ENCODE measurements around the gene APPBP2. TPM values are rescaled to one million over a fixed set of nuclear protein-coding genes. Genes with fewer than 3 reads are reported as not detected.

APPBP2 gene
- total and polyA plus RNA-seq, 2 of the 8 experiments (the other 6 are each of a cell fraction or from before 2014, with no cell fraction given), result 3.3 to 18.0 TPM

DNA sequence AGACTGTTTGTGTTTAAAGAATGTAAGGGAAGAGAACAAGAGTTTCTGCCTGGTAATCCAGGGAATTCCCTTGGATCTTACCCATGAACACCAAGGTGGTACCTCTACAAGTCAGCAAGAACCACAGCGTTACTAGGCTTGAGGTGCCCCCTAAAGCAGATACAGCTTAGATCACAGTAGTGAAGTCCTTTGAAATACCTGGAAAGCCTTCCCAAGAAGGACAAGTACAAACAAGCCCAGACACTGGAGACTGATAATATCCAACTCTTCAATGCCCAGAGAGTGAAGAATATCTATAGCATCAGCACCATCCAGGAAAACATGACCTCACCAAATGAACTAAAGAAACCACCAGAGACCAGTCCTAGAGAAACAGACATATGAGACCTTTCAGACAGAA lies 3.8 kb upstream of the APPBP2 start:
- H3K36me3 ChIP-seq (ENCODE audit: control insufficient read depth in 2 of 4, insufficient read depth in 4 of 4, low read length in 3 of 4), result peaks cover 0 to 6% (median 0%) of the 10 kb centered on the region in 4 experiments; a peak in 1 of 8 replicates
- H3K4me2 ChIP-seq (ENCODE audit: insufficient read depth in 1 of 2, low read depth in 2 of 2, low read length in 2 of 2), result no peak overlapping the region
- no peak for FAIRE-seq
- H4K8ac ChIP-seq (ENCODE audit: extremely low read depth, insufficient read depth, low read length), result no peak overlapping the region
- no peak overlapping the region for H2BK5ac ChIP-seq (ENCODE audit: low read depth, low read length)
- H2AFZ ChIP-seq (ENCODE audit: low read length), result no peak overlapping the region
- H2BK15ac ChIP-seq (ENCODE audit: low read length), result no peak overlapping the region
- no peak overlapping the region for H2AK5ac ChIP-seq (ENCODE audit: low read depth, low read length)
- H3K18ac ChIP-seq (ENCODE audit: extremely low read depth, low read length), result no peak overlapping the region
- H3K14ac ChIP-seq (ENCODE audit: insufficient read length), result no peak overlapping the region
- H4K5ac ChIP-seq (ENCODE audit: insufficient read length, low read depth, low read length), result no peak overlapping the region
- no peak for DNase-seq (ENCODE audit: low read depth in 1 of 2, low spot score in 2 of 2)
- 90% methylated on average over 1 of the region's 1 CpG; no CpG with 5 or more reads in 1 of the 2 experiments for WGBS, 2 experiments (ENCODE audit: extremely low coverage in 1 of 2, insufficient coverage in 1 of 2, insufficient read length in 1 of 2, insufficient replicate concordance in 2 of 2, low coverage in 1 of 2, low lambda C conversion rate in 2 of 2, missing lambda C conversion rate in 1 of 2)
- H4K91ac ChIP-seq (replicated peaks; ENCODE audit: insufficient read length, low read length), result no peak overlapping the region
- no peak overlapping the region for H2BK12ac ChIP-seq (ENCODE audit: low read depth, low read length)
- H2BK120ac ChIP-seq (replicated peaks; ENCODE audit: low read depth, low read length), result no peak overlapping the region
- no peak overlapping the region for H3K23ac ChIP-seq (ENCODE audit: insufficient read length)
- peaks cover 0 to 4% (median 0%) of the 10 kb centered on the region in 4 experiments; a peak in 1 of 7 replicates for H3K4me1 ChIP-seq (replicated peaks in 1 of 4; ENCODE audit: control insufficient read depth in 3 of 4, insufficient read depth in 4 of 4, low read length in 3 of 4)
- no peaks in the 10 kb centered on the region for H3K27me3 ChIP-seq (replicated peaks in 1 of 4; ENCODE audit: control insufficient read depth in 3 of 4, extremely low read depth in 1 of 4, insufficient read depth in 3 of 4, low read length in 3 of 4)
- no peak overlapping the region for H3K4me3 ChIP-seq (ENCODE audit: extremely low read depth in 1 of 4, insufficient read depth in 2 of 4, low read depth in 3 of 4, low read length in 4 of 4)
- no peaks in the 10 kb centered on the region for H3K9me3 ChIP-seq (ENCODE audit: insufficient read depth in 2 of 2, low read depth in 1 of 2, low read length in 1 of 2)
- H2BK20ac ChIP-seq (ENCODE audit: low read length), result no peak overlapping the region
- H3K27ac ChIP-seq (ENCODE audit: low read depth, low read length), result no peak overlapping the region
- H3K79me2 ChIP-seq (ENCODE audit: control insufficient read depth in 1 of 2, insufficient read depth in 2 of 2, low read length in 2 of 2), result peaks cover 6 to 19% of the 10 kb centered on the region in 2 experiments
- peaks cover 8% of the 10 kb centered on the region for H3K23me2 ChIP-seq (ENCODE audit: low read depth, low read length)
- POLR2A ChIA-PET (ENCODE audit: partially characterized antibody), result no interaction called here
- no peaks in the 10 kb centered on the region for H4K20me1 ChIP-seq (replicated peaks in 1 of 2; ENCODE audit: control insufficient read depth in 1 of 2, insufficient read depth in 2 of 2, low read length in 2 of 2)
- no peak overlapping the region for H3K9ac ChIP-seq (replicated peaks in 1 of 4; ENCODE audit: extremely low read depth in 1 of 4, low read depth in 3 of 4, low read length in 3 of 4)
- CTCF ChIA-PET (ENCODE audit: partially characterized antibody), result interaction anchor here (2.0 kb wide), 1 partner anchor 40 kb away, joined by 5 read pairs; no protein-coding TSS in a partner anchor
- H3K56ac ChIP-seq (replicated peaks; ENCODE audit: insufficient read length, low read depth, low read length), result no peak overlapping the region
- H3K79me1 ChIP-seq (ENCODE audit: low read depth, low read length), result peaks cover 5% of the 10 kb centered on the region; the same call in 1 of the 2 replicates
- H3K4ac ChIP-seq (replicated peaks; ENCODE audit: insufficient read length, low read depth, low read length), result no peak overlapping the region
- no peak for TF ChIP-seq TAF1 (IDR thresholded peaks at IDR 0.05; ENCODE audit: low read depth, low read length)
- no peak for TF ChIP-seq CBX8 (IDR thresholded peaks at IDR 0.05; ENCODE audit: borderline replicate concordance, low read depth, low read length)
- no peak for TF ChIP-seq SP1 (IDR thresholded peaks at IDR 0.05; ENCODE audit: low read depth, low read length)
- no peak for TF ChIP-seq ZNF274 (IDR thresholded peaks at IDR 0.05; ENCODE audit: borderline replicate concordance, extremely low read depth, low read length)
- no peak for TF ChIP-seq HDAC6 (IDR thresholded peaks at IDR 0.05; ENCODE audit: low read depth, low read length)
- TF ChIP-seq SP2 (IDR thresholded peaks at IDR 0.05; ENCODE audit: low read length), result no peak
- no peak for TF ChIP-seq RFX5 (IDR thresholded peaks at IDR 0.05; ENCODE audit: borderline replicate concordance, low read depth, low read length)
- TF ChIP-seq HDAC2 (IDR thresholded peaks at IDR 0.05; ENCODE audit: borderline replicate concordance in 1 of 2, low read depth in 2 of 2, low read length in 2 of 2), result no peak

All from H1 (cell line).